ENCODE data around the gene HCN2.
"Not testable (repeated sequence)": the region's sequence is repeated elsewhere in the genome, so short reads cannot be mapped to it uniquely, and the experiment has no call there.

HCN2 gene

GRCh38 chr19:572140-572742 lies 17.4 kb upstream of the HCN2 start, which contains the start of gene BSG:
TSS of gene BSG (plus strand) at chr19:572596. CDS start at chr19:572635, 39 bp downstream.
- peak; percentile 99 for DNase-seq

- DNase-seq = no peak
These were observed 16.8 kb upstream of the HCN2 start for GRCh38 chr19:572743-573518.

- DNase-seq = no peak
These were observed 16.2 kb upstream of the HCN2 start for GRCh38 chr19:573519-573825.

GRCh38 chr19:574658-575526 lies 14.8 kb upstream of the HCN2 start:
- DNase-seq = no peak

- no peak for DNase-seq
These were observed 13.9 kb upstream of the HCN2 start for GRCh38 chr19:575527-576506.

- DNase-seq = no peak
These were observed 12.8 kb upstream of the HCN2 start for GRCh38 chr19:576768-577438.

GRCh38 chr19:577439-578392 lies 12.0 kb upstream of the HCN2 start:
- DNase-seq = no peak

GRCh38 chr19:579111-579841 lies 10.4 kb upstream of the HCN2 start:
- DNase-seq = no peak

GRCh38 chr19:579842-580155 lies 9.9 kb upstream of the HCN2 start:
- no peak for DNase-seq

GRCh38 chr19:580274-580835 lies 9.3 kb upstream of the HCN2 start:
- no peak for DNase-seq

GRCh38 chr19:581399-582111 lies 8.1 kb upstream of the HCN2 start:
- no peak for DNase-seq

- DNase-seq = no peak
These were observed 7.0 kb upstream of the HCN2 start for GRCh38 chr19:582497-583197.

GRCh38 chr19:583198-583967 lies 6.3 kb upstream of the HCN2 start:
- no peak for DNase-seq

GRCh38 chr19:583968-584239 lies 5.8 kb upstream of the HCN2 start:
- no peak for DNase-seq

GRCh38 chr19:584240-585001 lies 5.3 kb upstream of the HCN2 start:
- peak; percentile 27 for DNase-seq

- DNase-seq = not testable (repeated sequence)
These were observed 4.5 kb upstream of the HCN2 start for GRCh38 chr19:585146-585545.

- DNase-seq = no peak
These were observed 4.0 kb upstream of the HCN2 start for GRCh38 chr19:585551-586110.

All from NCI-H1048 (cell line).